Heart left ventricle (tissue), 13 donors: ENCODE results near the gene OCIAD1.

Experiments used
- POLR2A ChIP-seq, 2 donors: fragments of 450-650 bp; IDR thresholded peaks; one replicate each; pipeline ENCODE4 v1.6.1; 2017; ENCODE audit warnings: antibody characterized with exemption in 2 of 2, mild to moderate bottlenecking in 2 of 2, moderate library complexity in 2 of 2
- TF ChIP-seq, protein P1 (sequence below), 12 donors: fragments of 200-600 bp; sonication (generic) in 4 of 12; IDR thresholded peaks; one replicate each; pipeline versions ENCODE4 v1.5.0 to v1.8.0; 2018 to 2022; ENCODE audit warnings: antibody characterized with exemption in 12 of 12, mild to moderate bottlenecking in 5 of 12
- donor health status: ischemic (EF 13 %, LVEDD 7.1; RV severe dilation, severe dysfunction).
- donor health status: DM: no; HTN: yes; CAD: no.
- donor health status: DM: no; HTN: no; CAD: no.
- donor health status: ischemic (EF 25% LVEDD 6.9; RV normal size, moderate dysfunction).
- donor health status: ischemic (EF 25% LVEDD 5.7; RV mildly dilated, moderate dysfunction).
- donor health status: ischemic (EF 35%, LVEDD 5.7; RV mildly dilated, moderate dysfunction).
- donor health status: nonischemic (EF 11% LVEDD 7.7; RV severe dilation, severe dysfunction).
- donor health status: DM: yes; HTN: yes; CAD: no.
- donor health status: PGD.
- donor health status: ischemic (EF 29% LVEDD 5.4; RV normal size, mild dysfunction).
- donor health status: nonischemic (EF 23%, LVEDD 6.1; RV moderate dilation, normal function).

DNA sequence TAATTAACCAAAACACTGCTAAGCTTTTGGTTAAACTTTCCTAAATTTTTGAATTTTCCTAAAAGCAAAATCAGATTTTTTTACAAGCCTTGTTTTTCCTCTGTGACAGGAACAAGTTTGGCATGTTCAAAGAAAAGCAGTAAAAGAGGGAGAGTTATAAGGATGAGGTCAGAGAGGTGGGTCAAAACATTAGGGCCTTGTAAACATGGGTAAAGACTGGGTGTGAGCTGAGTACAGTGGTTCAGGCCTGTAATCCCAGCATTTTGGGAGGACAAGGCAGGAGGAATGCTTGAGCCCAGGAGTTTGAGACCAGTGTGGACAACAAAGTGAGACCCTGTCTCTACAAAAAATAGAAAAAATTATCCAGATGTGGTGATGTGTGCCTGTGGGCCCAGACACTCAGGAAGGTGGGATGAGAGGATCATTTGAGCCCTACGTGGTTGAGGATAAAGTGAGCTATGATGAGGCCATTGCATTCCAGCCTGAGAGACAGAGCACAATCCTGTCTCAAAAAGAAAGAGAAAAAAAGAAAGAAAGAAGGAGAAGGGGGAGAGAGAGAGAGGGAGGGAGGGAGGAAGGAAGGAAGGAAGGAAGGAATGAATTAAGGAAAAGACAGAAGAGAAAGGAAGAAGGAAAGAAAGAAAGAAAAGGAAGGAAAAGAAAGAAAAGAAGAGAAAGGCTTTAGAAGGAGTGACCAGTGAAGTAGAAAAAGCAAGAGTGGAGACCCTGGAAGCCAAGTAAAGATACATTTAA lies 33.8 kb upstream of the OCIAD1 start:
- TF ChIP-seq, protein P1, sequence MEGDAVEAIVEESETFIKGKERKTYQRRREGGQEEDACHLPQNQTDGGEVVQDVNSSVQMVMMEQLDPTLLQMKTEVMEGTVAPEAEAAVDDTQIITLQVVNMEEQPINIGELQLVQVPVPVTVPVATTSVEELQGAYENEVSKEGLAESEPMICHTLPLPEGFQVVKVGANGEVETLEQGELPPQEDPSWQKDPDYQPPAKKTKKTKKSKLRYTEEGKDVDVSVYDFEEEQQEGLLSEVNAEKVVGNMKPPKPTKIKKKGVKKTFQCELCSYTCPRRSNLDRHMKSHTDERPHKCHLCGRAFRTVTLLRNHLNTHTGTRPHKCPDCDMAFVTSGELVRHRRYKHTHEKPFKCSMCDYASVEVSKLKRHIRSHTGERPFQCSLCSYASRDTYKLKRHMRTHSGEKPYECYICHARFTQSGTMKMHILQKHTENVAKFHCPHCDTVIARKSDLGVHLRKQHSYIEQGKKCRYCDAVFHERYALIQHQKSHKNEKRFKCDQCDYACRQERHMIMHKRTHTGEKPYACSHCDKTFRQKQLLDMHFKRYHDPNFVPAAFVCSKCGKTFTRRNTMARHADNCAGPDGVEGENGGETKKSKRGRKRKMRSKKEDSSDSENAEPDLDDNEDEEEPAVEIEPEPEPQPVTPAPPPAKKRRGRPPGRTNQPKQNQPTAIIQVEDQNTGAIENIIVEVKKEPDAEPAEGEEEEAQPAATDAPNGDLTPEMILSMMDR (IDR thresholded peaks at IDR 0.05) = no peak
- TF ChIP-seq POLR2A (IDR thresholded peaks at IDR 0.05) = no peak
